GM10847 (cell line): ENCODE data around the gene PIP5K1C.

Source experiments
- POLR2A ChIP-seq: IDR thresholded peaks from 2 replicates; pipeline ENCODE4 v1.6.1; 2011; ENCODE audit not compliant: insufficient read length; ENCODE audit errors: extremely low read depth

Gene PIP5K1C

GRCh38 chr19:3725121-3725520 lies 24.9 kb upstream of the PIP5K1C start:
- no peak for TF ChIP-seq POLR2A

GRCh38 chr19:3723883-3724282 lies 23.6 kb upstream of the PIP5K1C start:
- no peak for TF ChIP-seq POLR2A

GRCh38 chr19:3723110-3723488 lies 22.8 kb upstream of the PIP5K1C start:
- TF ChIP-seq POLR2A, result no peak

- TF ChIP-seq POLR2A, result no peak
These were observed 22.3 kb upstream of the PIP5K1C start for GRCh38 chr19:3722443-3723109.

- TF ChIP-seq POLR2A, result no peak
These were observed 21.7 kb upstream of the PIP5K1C start for GRCh38 chr19:3721887-3722442.

GRCh38 chr19:3721131-3721886 lies 21.0 kb upstream of the PIP5K1C start:
- TF ChIP-seq POLR2A, result no peak

- TF ChIP-seq POLR2A, result no peak
These were observed 20.2 kb upstream of the PIP5K1C start for GRCh38 chr19:3720349-3720917.

GRCh38 chr19:3719868-3720267 lies 19.6 kb upstream of the PIP5K1C start:
- TF ChIP-seq POLR2A, result no peak

- TF ChIP-seq POLR2A, result no peak
These were observed 15.9 kb upstream of the PIP5K1C start for GRCh38 chr19:3716147-3716668.

GRCh38 chr19:3712663-3713611 lies 12.7 kb upstream of the PIP5K1C start:
- TF ChIP-seq POLR2A, result no peak

- TF ChIP-seq POLR2A, result no peak
These were observed 10.1 kb upstream of the PIP5K1C start for GRCh38 chr19:3710265-3710812.

GRCh38 chr19:3708207-3708931 lies 8.1 kb upstream of the PIP5K1C start, which contains the start of gene TJP3:
Gene TJP3, plus strand, starts transcription at chr19:3708384. Its CDS starts 20,049 bp downstream, at chr19:3728433.
- TF ChIP-seq POLR2A, result no peak

GRCh38 chr19:3707868-3708206 lies 7.6 kb upstream of the PIP5K1C start:
- TF ChIP-seq POLR2A, result no peak

- TF ChIP-seq POLR2A, result no peak
These were observed 932 bp upstream of the PIP5K1C start for GRCh38 chr19:3701200-3701599.
